Mesodermal cell (in vitro differentiated cells): ENCODE data around the gene APH1B.
"Not testable (repeated sequence)": the region's sequence is repeated elsewhere in the genome, so short reads cannot be mapped to it uniquely, and the experiment has no call there.

Experiments
- H3K27ac ChIP-seq: 2 replicates; pipeline ENCODE4 v1.7.0; 2013; ENCODE audit warnings: mild to moderate bottlenecking, low read depth, low read length, moderate library complexity; ENCODE audit not compliant: severe bottlenecking
- H3K36me3 ChIP-seq: 2 replicates; pipeline ENCODE4 v1.7.1; 2013; ENCODE audit warnings: mild to moderate bottlenecking, low read length, moderate library complexity; ENCODE audit not compliant: control insufficient read depth, insufficient read depth
- H3K4me1 ChIP-seq: one replicate; pipeline ENCODE4 v1.7.1; 2013; ENCODE audit warnings: mild to moderate bottlenecking, low read length; ENCODE audit not compliant: insufficient read depth, control insufficient read depth, poor library complexity, severe bottlenecking
- H3K4me3 ChIP-seq: 2 replicates; pipeline ENCODE4 v1.7.0; 2013; ENCODE audit warnings: low read length, control low read depth, mild to moderate bottlenecking; ENCODE audit not compliant: insufficient read depth, poor library complexity, severe bottlenecking; ENCODE audit errors: extremely low read depth
- H3K9me3 ChIP-seq: 2 replicates; pipeline ENCODE4 v1.7.1; 2013; ENCODE audit warnings: mild to moderate bottlenecking, low read length, moderate library complexity; ENCODE audit not compliant: control insufficient read depth
- WGBS, 2 experiments: methylation state at CpG; one replicate each; pipeline ENCODE4 v1.1.5; 2013; ENCODE audit warnings: missing lambda C conversion rate in 2 of 2; ENCODE audit not compliant: insufficient coverage in 2 of 2; 5-methylcytosine and 5-hydroxymethylcytosine counted together

APH1B gene

GRCh38 chr15:63314409-63314808, 37.0 kb downstream of the APH1B start:
- Histone ChIP-seq H3K9me3 (no peaks in the 10 kb centered on the region), H3K4me3 (no peak overlapping the region), H3K27ac (no peak overlapping the region), H3K4me1 (no peaks in the 10 kb centered on the region), H3K36me3 (no peaks in the 10 kb centered on the region)
- 75 to 89% methylated on average over 1 to 2 of the region's 2 CpGs for WGBS, 2 experiments

GRCh38 chr15:63318344-63318743, 40.9 kb downstream of the APH1B start:
- no peak overlapping the region for H3K27ac ChIP-seq
- WGBS, 2 experiments = 93 to 97% methylated on average over 3 to 4 of the region's 4 CpGs
- no peak overlapping the region for H3K4me3 ChIP-seq

GRCh38 chr15:63319065-63319464, 41.7 kb downstream of the APH1B start:
- H3K36me3 ChIP-seq = no peaks in the 10 kb centered on the region
- H3K9me3 ChIP-seq = no peaks in the 10 kb centered on the region
- no CpG with 5 or more reads among the region's 3 CpGs for WGBS, 2 experiments
- no peaks in the 10 kb centered on the region for H3K4me1 ChIP-seq
- no peak overlapping the region for H3K27ac ChIP-seq
- H3K4me3 ChIP-seq = no peak overlapping the region

More at GRCh38 chr15:63318344-63318743, 40.9 kb downstream of the APH1B start:
- H3K9me3 ChIP-seq = no peaks in the 10 kb centered on the region
- H3K36me3 ChIP-seq = no peaks in the 10 kb centered on the region
- H3K4me1 ChIP-seq = no peaks in the 10 kb centered on the region

GRCh38 chr15:63320446-63320845, 43.0 kb downstream of the APH1B start:
- not testable (repeated sequence) for H3K4me1 ChIP-seq, H3K27ac ChIP-seq, H3K4me3 ChIP-seq, H3K9me3 ChIP-seq, H3K36me3 ChIP-seq
- 72 to 96% methylated on average over 2 to 4 of the region's 10 CpGs for WGBS, 2 experiments

GRCh38 chr15:63320981-63321380, 43.6 kb downstream of the APH1B start:
- H3K27ac ChIP-seq, H3K4me1 ChIP-seq, H3K4me3 ChIP-seq, H3K36me3 ChIP-seq, H3K9me3 ChIP-seq: not testable (repeated sequence)
- WGBS, 2 experiments = 90 to 100% methylated on average over 4 to 7 of the region's 11 CpGs

GRCh38 chr15:63321462-63321861, 44.1 kb downstream of the APH1B start:
- H3K27ac ChIP-seq = no peak overlapping the region
- no peak overlapping the region for H3K4me3 ChIP-seq
- H3K4me1 ChIP-seq = no peaks in the 10 kb centered on the region
- no peaks in the 10 kb centered on the region for H3K9me3 ChIP-seq
- WGBS, 2 experiments = 94 to 96% methylated on average over 27 to 29 of the region's 29 CpGs
- no peaks in the 10 kb centered on the region for H3K36me3 ChIP-seq

- no peak overlapping the region for H3K4me3 ChIP-seq
- no peaks in the 10 kb centered on the region for H3K4me1 ChIP-seq
- H3K27ac ChIP-seq = no peak overlapping the region
- no peaks in the 10 kb centered on the region for H3K36me3 ChIP-seq
- no peaks in the 10 kb centered on the region for H3K9me3 ChIP-seq
- WGBS, 2 experiments = 80 to 82% methylated on average over 3 to 4 of the region's 4 CpGs
Observed at GRCh38 chr15:63322541-63322940, 45.1 kb downstream of the APH1B start.

- 90% methylated on average over 3 to 6 of the region's 9 CpGs for WGBS, 2 experiments
- no peaks in the 10 kb centered on the region for H3K9me3 ChIP-seq
- H3K4me1 ChIP-seq = no peaks in the 10 kb centered on the region
- H3K27ac ChIP-seq = no peak overlapping the region
- H3K4me3 ChIP-seq = no peak overlapping the region
- no peaks in the 10 kb centered on the region for H3K36me3 ChIP-seq
Observed at GRCh38 chr15:63323798-63324563, 46.6 kb downstream of the APH1B start.

- Histone ChIP-seq H3K4me3 (no peak overlapping the region), H3K27ac (no peak overlapping the region), H3K36me3 (no peaks in the 10 kb centered on the region), H3K9me3 (no peaks in the 10 kb centered on the region), H3K4me1 (no peaks in the 10 kb centered on the region)
- 92 to 100% methylated on average over 3 to 4 of the region's 7 CpGs for WGBS, 2 experiments
Observed at GRCh38 chr15:63324770-63325169, 47.4 kb downstream of the APH1B start.

GRCh38 chr15:63327648-63328421, 50.4 kb downstream of the APH1B start:
- Histone ChIP-seq H3K27ac (no peak overlapping the region), H3K9me3 (no peaks in the 10 kb centered on the region), H3K4me3 (no peak overlapping the region), H3K36me3 (no peaks in the 10 kb centered on the region), H3K4me1 (no peaks in the 10 kb centered on the region)
- 89 to 93% methylated on average over 11 of the region's 12 CpGs for WGBS, 2 experiments
